Measurements from ENCODE around the gene VLDLR.

DNA sequence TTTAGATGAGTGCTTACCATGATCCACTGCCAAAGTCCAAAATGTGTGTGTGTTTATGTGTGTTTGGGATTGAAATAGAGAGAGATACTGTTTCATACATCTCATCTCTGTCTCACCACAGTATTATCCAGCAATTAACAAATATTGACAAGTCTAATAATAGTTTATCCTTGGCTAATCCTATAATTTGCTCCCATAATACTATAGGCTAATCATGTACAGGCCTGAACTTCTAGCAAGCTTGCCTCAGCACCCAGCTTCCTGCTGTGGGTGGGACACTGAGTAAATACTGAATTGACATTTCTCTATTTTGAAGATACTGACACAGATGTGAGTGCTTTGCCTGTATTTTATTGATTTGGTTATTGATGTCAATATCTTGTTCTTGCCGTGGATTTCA lies 60.4 kb downstream of the VLDLR start:
- no peak for TF ChIP-seq POLR2A (IDR thresholded peaks at IDR 0.05; ENCODE audit: low read depth, low read length)
- TF ChIP-seq TAF1 (IDR thresholded peaks at IDR 0.05; ENCODE audit: low read depth, low read length): no peak
- TF ChIP-seq POLR2AphosphoS5 (IDR thresholded peaks at IDR 0.05; ENCODE audit: low read depth, low read length): no peak

All from GM12891 (cell line).